Measurements from ENCODE around the gene TTC9C. TPM values are rescaled to one million over a fixed set of nuclear protein-coding genes. Genes with fewer than 3 reads are reported as not detected.

TTC9C gene
- total and polyA plus RNA-seq, 2 of the 13 experiments (the other 11 are each of a cell fraction or from before 2014, with no cell fraction given), result 28.0 to 36.4 TPM

GRCh38 chr11:62705880-62706849 lies 22.1 kb upstream of the TTC9C start (continued):
- no peak for TF ChIP-seq ZHX2 (IDR thresholded peaks at IDR 0.05; ENCODE audit: low read depth)
- TF ChIP-seq ZHX2 (CRISPR knock-in tag; IDR thresholded peaks at IDR 0.05; ENCODE audit: borderline replicate concordance), result no peak
- 0 out of 2 replicates have a peak, but pooled peaks have one; percentile 36 for TF ChIP-seq ERF (CRISPR knock-in tag; IDR thresholded peaks at IDR 0.05)
- no peak for TF ChIP-seq RELA (CRISPR knock-in tag; IDR thresholded peaks at IDR 0.05)
- no peak for TF ChIP-seq ATM (IDR thresholded peaks at IDR 0.05; ENCODE audit: borderline replicate concordance)
- no peak for TF ChIP-seq SIN3B (IDR thresholded peaks at IDR 0.05; ENCODE audit: low read length)
- no peak for TF ChIP-seq MZF1 (CRISPR knock-in tag; IDR thresholded peaks at IDR 0.05; ENCODE audit: borderline replicate concordance)
- no peak for TF ChIP-seq TFE3 (CRISPR knock-in tag; IDR thresholded peaks at IDR 0.05)
- no peak for TF ChIP-seq ZNF552 (CRISPR knock-in tag; IDR thresholded peaks at IDR 0.05; ENCODE audit: borderline replicate concordance)
- peak; percentile 91 for TF ChIP-seq PAF1 (CRISPR knock-in tag; IDR thresholded peaks at IDR 0.05)
- no peak for TF ChIP-seq ZNF235 (CRISPR knock-in tag; IDR thresholded peaks at IDR 0.05; ENCODE audit: borderline replicate concordance)
- TF ChIP-seq HMG20B (CRISPR knock-in tag; conservative IDR thresholded peaks at IDR 0.05), result no peak
- peak; percentile 75 for TF ChIP-seq SP2 (CRISPR knock-in tag; IDR thresholded peaks at IDR 0.05)
- no peak for TF ChIP-seq ZNF256 (CRISPR knock-in tag; conservative IDR thresholded peaks at IDR 0.05)
- TF ChIP-seq BATF2 (CRISPR knock-in tag; IDR thresholded peaks at IDR 0.05), result no peak
- TF ChIP-seq ZNF335 (CRISPR knock-in tag; IDR thresholded peaks at IDR 0.05), result no peak
- peak; percentile 92 for TF ChIP-seq ZBTB33 (CRISPR knock-in tag; IDR thresholded peaks at IDR 0.05)
- no peak for TF ChIP-seq ZNF253 (CRISPR knock-in tag; IDR thresholded peaks at IDR 0.05; ENCODE audit: borderline replicate concordance)
- TF ChIP-seq NONO (IDR thresholded peaks at IDR 0.05), result no peak
- peak; percentile 76; the same call in 1 of the 2 replicates for TF ChIP-seq NONO (CRISPR knock-in tag; conservative IDR thresholded peaks at IDR 0.05)
